H1 (cell line): ENCODE data around the gene MT1B. TPM values are rescaled to one million over a fixed set of nuclear protein-coding genes. Genes with fewer than 3 reads are reported as not detected.

Experiments
- CTBP2 ChIP-seq: IDR thresholded peaks from 2 replicates; pipeline ENCODE4 v1.7.0; 2011; ENCODE audit warnings: borderline replicate concordance, mild to moderate bottlenecking, moderate library complexity, mixed read lengths, low read length; ENCODE audit not compliant: insufficient read depth, insufficient read length
- polyA plus RNA-seq, 7 experiments: library from polyadenylated mRNA; depleted of rRNA in 3 of 7; stranded (reverse) in 5 of 7; unstranded in 2 of 7; fragments of >200 nt in 5 of 7; fragments of 200-250 nt in 2 of 7; gene quantifications; 1 replicate in 5 of 7; 2 replicates in 1 of 7; 4 replicates in 1 of 7; pipeline versions ENCODE4 v1.2.1 to v1.2.3, GENCODE V29; 2011 to 2013; ENCODE audit warnings: missing spikeins in 2 of 7, mixed read lengths in 2 of 7
- total RNA-seq: library from RNA; stranded (reverse); fragmentation: NEBNext Ultra II Directional; extraction: Animal tissue kit (Norgen Biotek cat#: 25700); gene quantifications from 2 replicates; pipeline ENCODE4 v1.2.1, GENCODE V29; 2021

Gene MT1B
- total and polyA plus RNA-seq, 2 of the 8 experiments (the other 6 are each of a cell fraction or from before 2014, with no cell fraction given): not detected

- TF ChIP-seq CTBP2: no peak
- TF ChIP-seq, all 59 proteins: peak for 0
These were observed 2.4 kb upstream of the MT1B start (continued) for GRCh38 chr16:56649271-56649670.
